CD4-positive, alpha-beta T cell treated with Interleukin-21 for 1 hour (primary cell): ENCODE data around the gene P2RX1.
"Not testable (repeated sequence)": the region's sequence is repeated elsewhere in the genome, so short reads cannot be mapped to it uniquely, and the experiment has no call there.

Source experiments
- DNase-seq: peaks from one replicate; pipeline ENCODE4 v3.0.0-alpha.2; 2020

P2RX1 gene

DNA sequence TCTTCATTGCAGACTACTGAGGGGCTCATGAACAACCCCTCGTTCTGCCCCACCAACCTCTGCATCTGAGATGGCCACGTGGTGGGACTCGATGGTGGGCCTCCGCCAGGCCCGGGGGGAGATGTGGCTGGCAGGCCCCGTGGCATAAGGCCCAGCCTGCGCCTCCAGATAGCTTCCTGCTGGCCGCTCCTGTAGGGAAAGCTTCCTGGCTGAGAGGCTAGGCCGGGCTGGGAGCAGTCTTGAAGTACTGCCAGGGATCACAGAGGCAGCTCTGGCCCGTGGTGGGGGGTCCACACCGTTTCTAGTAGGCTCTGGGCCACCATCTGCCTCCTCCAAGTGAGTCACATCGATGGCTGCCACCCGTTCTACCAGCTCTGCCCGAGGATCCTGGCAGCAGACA, 31.0 kb downstream of the P2RX1 start:
- no peak for DNase-seq

- DNase-seq: no peak
Observed at GRCh38 chr17:3884188-3884587, 32.1 kb downstream of the P2RX1 start.

- no peak for DNase-seq
Observed at GRCh38 chr17:3882276-3882675, 34.0 kb downstream of the P2RX1 start.

GRCh38 chr17:3880983-3881382, 35.3 kb downstream of the P2RX1 start:
- DNase-seq: no peak

DNA sequence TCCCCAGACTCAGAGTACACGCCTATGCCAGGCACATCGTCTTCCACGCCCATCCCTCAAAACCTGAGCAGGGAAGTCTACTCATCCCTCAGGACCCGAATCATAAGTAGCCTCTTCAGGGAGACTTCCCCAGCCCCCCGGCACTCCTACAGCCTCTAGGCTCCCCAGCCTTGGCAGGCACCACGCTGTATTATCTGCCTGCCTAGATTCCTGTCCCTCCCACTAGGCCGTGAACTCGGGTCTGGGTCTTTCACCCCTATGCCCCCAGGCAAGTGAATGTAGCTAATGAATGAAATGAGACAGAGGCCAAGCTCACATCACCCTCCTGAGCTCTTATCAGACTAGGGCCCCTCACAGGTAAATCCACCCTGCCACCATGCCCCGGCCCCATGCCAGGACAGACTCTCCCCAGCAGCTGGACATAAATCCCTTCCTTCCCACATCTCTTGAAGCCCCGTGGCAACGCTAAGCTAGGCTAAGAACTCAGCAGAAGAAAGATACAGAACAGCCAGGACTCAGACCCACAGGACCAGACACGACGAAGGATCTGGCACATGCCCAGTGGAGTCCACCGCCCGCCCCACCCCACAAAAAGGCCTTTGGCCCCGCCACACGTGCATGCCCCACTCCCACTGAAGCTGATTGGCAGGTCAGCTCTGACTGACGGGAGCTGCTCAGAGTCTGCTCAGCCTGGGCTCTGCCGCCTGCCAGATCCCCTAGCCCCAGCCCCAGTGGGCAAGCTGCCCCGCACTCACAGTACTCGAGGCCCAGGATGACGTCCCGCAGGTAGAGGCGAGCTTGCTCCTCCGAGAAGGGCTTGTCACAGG, 36.5 kb downstream of the P2RX1 start:
- DNase-seq: no peak

GRCh38 chr17:3879186-3879585, 37.1 kb downstream of the P2RX1 start:
- no peak for DNase-seq

DNA sequence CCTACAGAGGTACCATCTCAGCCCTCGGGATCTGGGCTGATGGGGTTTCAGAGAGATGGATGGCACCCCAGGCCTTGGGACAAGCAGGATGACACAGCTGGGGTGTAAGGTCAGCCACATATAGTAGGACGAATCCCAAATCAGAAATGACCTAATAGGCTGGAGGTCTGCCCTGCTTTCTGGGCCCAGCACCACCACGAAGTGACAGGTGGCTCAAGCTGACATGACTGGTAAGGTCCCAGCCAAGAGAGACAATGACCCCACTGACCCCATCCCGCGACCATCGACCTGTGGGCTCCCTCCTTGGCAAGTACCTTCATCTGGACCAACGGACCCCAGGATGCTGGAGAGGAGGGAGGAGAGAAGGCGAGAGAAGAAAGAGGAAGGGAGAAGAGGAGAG, 39.0 kb downstream of the P2RX1 start:
- DNase-seq: no peak

DNA sequence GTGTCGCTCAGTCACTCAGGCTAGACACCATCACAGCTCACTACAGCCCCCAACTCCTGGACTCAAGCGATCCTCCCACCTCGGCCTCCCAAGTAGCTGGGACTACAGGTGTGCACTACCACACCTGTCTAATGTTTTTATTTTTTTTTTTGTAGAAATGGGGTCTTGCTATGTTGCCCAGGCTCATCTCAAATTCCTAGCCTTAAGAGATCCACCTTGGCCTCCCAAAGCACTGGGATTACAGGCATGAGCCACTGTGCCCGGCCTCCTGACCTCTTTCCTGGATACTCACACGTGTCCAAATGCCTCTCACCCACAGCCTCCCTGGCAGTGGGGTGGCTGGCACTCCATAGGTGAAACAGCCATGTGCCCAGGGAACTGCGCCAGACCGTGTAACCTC, 40.9 kb downstream of the P2RX1 start:
- no peak for DNase-seq

- DNase-seq: no peak
Observed at GRCh38 chr17:3873862-3874261, 42.4 kb downstream of the P2RX1 start.

GRCh38 chr17:3870871-3871306, 45.4 kb downstream of the P2RX1 start:
- DNase-seq: no peak

DNA sequence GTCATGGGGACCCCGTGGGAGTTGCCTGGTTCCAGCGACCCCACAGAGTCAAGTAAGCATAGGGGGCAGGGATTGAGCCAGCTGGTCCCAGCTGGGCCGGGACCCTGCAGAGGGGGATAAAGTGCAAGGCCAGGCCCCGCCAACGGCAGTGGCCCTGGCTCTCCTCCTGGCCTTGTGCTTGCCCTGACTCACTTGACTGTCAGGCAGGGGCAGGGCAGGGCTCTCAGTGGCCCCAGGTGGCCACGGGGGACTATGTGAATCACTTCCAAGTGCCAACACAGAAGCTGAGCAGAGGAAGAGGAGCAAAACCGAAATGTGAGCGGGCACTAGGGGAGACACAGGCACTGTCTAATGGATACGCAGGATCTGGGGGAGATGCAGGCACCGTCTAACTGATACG, 48.7 kb downstream of the P2RX1 start:
- no peak for DNase-seq

DNA sequence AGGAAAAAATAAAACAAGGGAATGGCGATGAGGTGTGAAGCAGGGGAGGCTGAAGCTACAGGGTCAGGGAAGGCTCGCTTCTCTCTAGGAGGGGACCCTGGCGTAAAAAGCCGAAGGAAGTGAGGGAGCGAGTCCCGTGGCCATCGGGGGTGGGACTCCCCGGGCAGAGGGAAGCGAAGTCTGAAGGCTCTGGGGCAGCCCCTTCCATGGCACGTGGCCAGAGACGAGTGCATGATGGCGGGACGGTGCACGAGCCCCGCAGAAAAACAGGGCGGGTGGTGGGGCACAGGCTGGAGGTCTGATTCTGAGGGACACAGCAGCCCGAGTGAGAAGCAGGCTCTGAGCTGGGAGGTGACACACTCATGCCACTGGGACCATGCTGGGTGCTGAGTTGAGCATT, 49.2 kb downstream of the P2RX1 start:
- DNase-seq: no peak

DNA sequence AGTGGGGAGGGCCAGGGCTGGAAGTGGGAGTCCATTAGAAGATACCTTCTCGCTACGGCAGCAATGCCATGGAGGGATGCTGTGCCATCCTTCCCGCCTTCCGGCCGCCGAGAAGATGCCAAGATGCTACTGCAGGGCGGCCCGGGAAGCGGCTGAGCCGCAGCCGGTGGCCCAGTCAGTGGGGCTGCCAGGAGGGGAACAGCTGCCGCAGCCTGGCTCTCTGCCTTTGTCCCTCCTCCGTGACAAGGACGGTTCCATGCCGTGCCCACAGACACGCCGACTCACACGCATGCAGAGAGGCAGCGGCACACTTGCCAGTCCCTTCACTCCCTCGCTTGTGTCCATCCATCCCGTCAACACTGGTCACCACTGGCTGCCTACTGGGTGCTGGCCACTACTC, 50.0 kb downstream of the P2RX1 start:
- no peak for DNase-seq

GRCh38 chr17:3865176-3865575, 51.1 kb downstream of the P2RX1 start:
- DNase-seq: no peak

DNA sequence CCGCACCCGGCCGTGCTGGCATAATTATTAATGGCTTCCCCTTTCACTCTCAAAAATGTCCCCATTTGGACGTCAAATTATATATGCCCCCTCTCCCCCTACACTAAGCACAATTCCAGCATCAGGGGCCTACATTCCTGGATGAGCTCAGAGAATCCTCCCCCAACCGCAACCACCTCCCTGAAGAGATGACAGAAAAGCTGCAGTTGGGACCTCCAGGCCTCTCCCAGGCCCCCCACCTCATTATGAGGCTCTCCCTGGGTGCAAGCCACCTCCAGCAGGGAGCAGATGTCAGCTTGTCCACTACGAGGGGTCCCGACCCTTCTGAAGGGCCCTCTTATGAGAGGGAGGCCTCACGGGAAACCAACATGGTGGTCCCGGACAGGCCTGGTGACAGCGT, 51.7 kb downstream of the P2RX1 start:
- no peak for DNase-seq

- DNase-seq: no peak
Observed at GRCh38 chr17:3861761-3862681, 54.2 kb downstream of the P2RX1 start.

DNA sequence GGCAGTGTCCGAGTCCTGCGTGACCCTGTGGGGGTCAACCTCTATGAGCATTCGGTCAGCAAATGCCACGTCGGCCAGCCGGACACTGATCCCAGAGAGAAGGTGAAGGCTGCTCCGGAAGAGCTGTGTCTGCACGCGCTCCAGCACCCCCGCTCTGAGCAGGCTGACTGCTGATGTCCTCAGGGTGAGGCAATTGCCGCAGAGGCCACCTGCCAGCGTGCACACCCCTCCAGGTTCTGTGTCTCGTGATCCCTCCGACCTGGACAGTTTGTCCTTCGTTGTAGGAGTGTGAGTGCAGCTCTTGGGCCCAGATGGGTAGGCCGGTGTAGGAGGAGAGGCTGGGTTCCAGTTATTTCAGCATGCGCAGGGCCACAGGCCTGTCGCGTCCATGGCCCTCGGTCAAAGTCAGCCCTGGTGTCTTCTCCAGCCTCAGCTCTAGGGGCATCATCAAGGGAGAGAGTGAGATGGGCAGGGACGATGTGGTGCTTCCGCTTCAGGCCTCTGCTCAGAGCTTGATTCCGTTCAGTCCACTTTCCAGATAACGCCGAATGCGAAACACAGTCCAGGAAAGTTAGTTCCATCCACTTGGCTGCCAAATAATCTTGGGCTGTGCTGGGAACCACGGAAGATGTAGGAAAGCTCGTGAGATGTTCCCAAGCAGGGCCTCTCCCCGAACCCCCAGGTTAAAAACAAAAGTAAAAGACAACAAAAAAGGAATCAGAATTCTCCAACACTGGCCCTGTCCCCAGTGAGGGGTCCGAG, 55.1 kb downstream of the P2RX1 start:
- no peak for DNase-seq

DNA sequence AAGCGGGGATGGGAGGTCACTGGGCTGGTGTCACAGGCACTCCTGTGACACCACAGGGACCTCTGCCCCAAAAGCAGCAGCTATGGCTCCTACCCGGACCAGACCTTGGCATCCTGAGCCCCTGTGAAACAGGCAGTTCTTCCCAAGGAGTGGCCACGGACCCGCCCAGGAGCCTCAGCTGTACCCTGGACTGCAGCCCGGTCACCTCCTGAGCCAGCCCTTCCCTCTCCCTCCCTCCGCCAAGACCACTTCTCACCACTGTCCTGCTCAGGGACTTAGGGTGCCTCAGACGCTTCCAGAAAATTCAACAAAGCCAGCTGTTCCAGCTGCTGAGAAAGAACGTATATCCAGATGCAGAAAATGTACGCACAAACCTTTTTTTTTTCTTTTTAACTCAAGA, 56.3 kb downstream of the P2RX1 start:
- DNase-seq: no peak

GRCh38 chr17:3857261-3858105, 58.8 kb downstream of the P2RX1 start:
- no peak for DNase-seq

GRCh38 chr17:3854204-3854603, 62.1 kb downstream of the P2RX1 start:
- DNase-seq: not testable (repeated sequence)

- DNase-seq: no peak
Observed at GRCh38 chr17:3852561-3852960, 63.7 kb downstream of the P2RX1 start.

DNA sequence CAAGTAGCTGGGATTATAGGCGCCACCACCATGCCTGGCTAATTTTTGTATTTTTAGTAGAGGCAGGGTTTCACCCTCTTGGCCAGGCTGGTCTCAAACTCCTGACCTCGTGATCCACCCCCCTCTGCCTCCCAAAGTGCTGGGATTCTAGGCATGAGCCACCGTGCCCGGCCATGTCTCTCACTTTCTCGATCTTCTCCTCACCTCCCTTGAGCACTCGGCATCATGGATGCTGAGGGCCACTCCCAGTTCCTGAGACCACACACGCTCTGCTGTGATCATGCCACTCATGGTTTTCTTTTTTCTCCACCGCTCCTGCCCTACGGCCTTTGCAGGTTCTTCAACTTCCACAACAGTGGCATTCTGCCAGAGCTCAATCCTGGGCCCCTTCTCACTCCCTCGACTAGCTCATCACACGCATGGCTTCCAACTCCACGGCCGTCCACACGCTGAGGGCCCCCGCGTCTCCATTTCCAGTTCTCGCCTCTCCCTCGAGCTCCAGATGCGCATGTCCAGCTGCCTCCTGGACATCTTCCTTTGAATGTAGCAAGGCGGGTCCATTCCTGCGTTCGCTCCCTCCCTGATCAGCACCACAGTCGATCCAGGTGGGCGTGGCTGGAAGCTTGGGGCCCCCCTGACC, 64.7 kb downstream of the P2RX1 start:
- no peak for DNase-seq
